ENCODE data around the gene REXO4. TPM values are rescaled to one million over a fixed set of nuclear protein-coding genes. Genes with fewer than 3 reads are reported as not detected.

Gene REXO4
- total and polyA plus RNA-seq, 2 donors (not counting 3 experiments of a cell fraction or from before 2014, with no cell fraction given): 19.5 to 29.5 TPM

DNA sequence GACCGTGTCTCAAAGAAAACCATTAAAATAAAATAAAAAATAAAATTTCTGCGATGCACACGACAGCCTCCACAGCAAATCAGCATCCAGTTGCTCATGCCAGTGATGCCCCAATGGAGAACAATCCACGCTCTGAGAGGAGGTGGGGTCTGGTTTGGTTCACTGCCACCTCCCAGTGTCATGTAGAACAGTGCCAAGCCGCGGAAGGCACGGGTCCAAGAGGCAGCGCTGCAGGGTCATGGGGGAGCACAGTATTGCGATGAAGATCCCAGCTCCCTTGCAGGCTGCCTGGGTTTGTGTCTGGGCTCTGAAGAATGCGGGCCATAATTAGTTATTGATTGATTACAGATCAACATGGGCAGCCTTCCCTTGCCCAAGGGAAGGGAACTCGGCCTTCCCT is 35.8 kb upstream of the REXO4 start:
- ChIA-PET CTCF (interaction anchor here (1.0 to 1.5 kb wide), 2 partner anchors 9 to 268 kb away, joined by 4 read pairs; no protein-coding TSS in a partner anchor), POLR2A (no interaction called here)
- Histone ChIP-seq H3K9me1 (replicated peaks; ENCODE audit: control insufficient read depth, extremely low read depth, insufficient read depth, low read length) (no peaks in the 10 kb centered on the region), H3K27ac (ENCODE audit: insufficient read depth, low read depth, low read length) (no peak overlapping the region), H3K27me3 (ENCODE audit: control insufficient read depth in 2 of 2, insufficient read depth in 2 of 2, low read length in 2 of 2) (no peaks in the 10 kb centered on the region), H3K4me2 (ENCODE audit: insufficient read depth, low read length) (no peak overlapping the region), H3K79me2 (ENCODE audit: control insufficient read depth, insufficient read depth, low read length) (no peaks in the 10 kb centered on the region), H4K20me1 (replicated peaks; ENCODE audit: control insufficient read depth, extremely low read depth, insufficient read depth, low read length) (no peaks in the 10 kb centered on the region), H2AFZ (ENCODE audit: low read depth, low read length) (no peak overlapping the region), H3K4me3 (replicated peaks in 1 of 3; ENCODE audit: insufficient read depth in 1 of 3, low read depth in 1 of 3, low read length in 3 of 3) (no peak overlapping the region), H3K9ac (replicated peaks; ENCODE audit: extremely low read depth, insufficient read depth, low read length) (no peak overlapping the region), H3K9me3 (replicated peaks; ENCODE audit: control insufficient read depth, insufficient read depth, low read length) (no peaks in the 10 kb centered on the region), H3K36me3 (ENCODE audit: control insufficient read depth in 2 of 2, extremely low read depth in 1 of 2, insufficient read depth in 2 of 2, low read length in 2 of 2) (no peaks in the 10 kb centered on the region), H3K4me1 (ENCODE audit: control insufficient read depth, extremely low read depth, insufficient read depth, low read length) (no peaks in the 10 kb centered on the region)
- no peak for DNase-seq (ENCODE audit: low read depth, low spot score)
- FAIRE-seq: no peak
- TF ChIP-seq, protein P1, sequence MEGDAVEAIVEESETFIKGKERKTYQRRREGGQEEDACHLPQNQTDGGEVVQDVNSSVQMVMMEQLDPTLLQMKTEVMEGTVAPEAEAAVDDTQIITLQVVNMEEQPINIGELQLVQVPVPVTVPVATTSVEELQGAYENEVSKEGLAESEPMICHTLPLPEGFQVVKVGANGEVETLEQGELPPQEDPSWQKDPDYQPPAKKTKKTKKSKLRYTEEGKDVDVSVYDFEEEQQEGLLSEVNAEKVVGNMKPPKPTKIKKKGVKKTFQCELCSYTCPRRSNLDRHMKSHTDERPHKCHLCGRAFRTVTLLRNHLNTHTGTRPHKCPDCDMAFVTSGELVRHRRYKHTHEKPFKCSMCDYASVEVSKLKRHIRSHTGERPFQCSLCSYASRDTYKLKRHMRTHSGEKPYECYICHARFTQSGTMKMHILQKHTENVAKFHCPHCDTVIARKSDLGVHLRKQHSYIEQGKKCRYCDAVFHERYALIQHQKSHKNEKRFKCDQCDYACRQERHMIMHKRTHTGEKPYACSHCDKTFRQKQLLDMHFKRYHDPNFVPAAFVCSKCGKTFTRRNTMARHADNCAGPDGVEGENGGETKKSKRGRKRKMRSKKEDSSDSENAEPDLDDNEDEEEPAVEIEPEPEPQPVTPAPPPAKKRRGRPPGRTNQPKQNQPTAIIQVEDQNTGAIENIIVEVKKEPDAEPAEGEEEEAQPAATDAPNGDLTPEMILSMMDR (IDR thresholded peaks at IDR 0.05; ENCODE audit: extremely low read depth in 1 of 2, insufficient read depth in 1 of 2, low read depth in 1 of 2, low read length in 2 of 2): no peak
- TF ChIP-seq GATA2 (IDR thresholded peaks at IDR 0.05; ENCODE audit: insufficient read depth, insufficient read length, low read depth, low read length): no peak
- no peak for TF ChIP-seq FOS (IDR thresholded peaks at IDR 0.05; ENCODE audit: borderline replicate concordance, insufficient read depth, low read length)
- no peak for TF ChIP-seq POLR2AphosphoS5 (IDR thresholded peaks at IDR 0.05; ENCODE audit: insufficient read depth, low read depth, low read length)
- no peak for TF ChIP-seq MYC (IDR thresholded peaks at IDR 0.05; ENCODE audit: low read depth, low read length)
- TF ChIP-seq EZH2 (IDR thresholded peaks at IDR 0.05; ENCODE audit: borderline replicate concordance, low read depth, low read length, severe bottlenecking): no peak
- TF ChIP-seq POLR2A (IDR thresholded peaks at IDR 0.05; ENCODE audit: low read depth, low read length): no peak
- TF ChIP-seq JUN (IDR thresholded peaks at IDR 0.05; ENCODE audit: borderline replicate concordance, insufficient read depth, insufficient read length, low read depth): no peak
- TF ChIP-seq, protein P2, sequence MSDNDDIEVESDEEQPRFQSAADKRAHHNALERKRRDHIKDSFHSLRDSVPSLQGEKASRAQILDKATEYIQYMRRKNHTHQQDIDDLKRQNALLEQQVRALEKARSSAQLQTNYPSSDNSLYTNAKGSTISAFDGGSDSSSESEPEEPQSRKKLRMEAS (IDR thresholded peaks at IDR 0.05; ENCODE audit: insufficient read depth, insufficient read length): no peak
- intact Hi-C loops (cut with micrococcal nuclease): no loop called here
- dilution Hi-C loops (cut with MboI; ENCODE audit: extremely low pct_ligation_motif_present, low sequenced_read_pairs): no loop called here
- BruUV-seq (replicated peaks): no TSS peak

Measured in endothelial cell of umbilical vein (primary cell).